C1 segment of cervical spinal cord (tissue), 14 donors: ENCODE results near the gene DNAH9.

Source experiments
- DNase-seq, 14 donors: peaks; one replicate each; lab custom pipeline; 2025; lab: John Stamatoyannopoulos, UW

Gene DNAH9

GRCh38 chr17:11644265-11645212 lies 46.3 kb downstream of the DNAH9 start:
- peak in 12 of 14 donors; percentile 4 to 60 (median 36) for DNase-seq

DNA sequence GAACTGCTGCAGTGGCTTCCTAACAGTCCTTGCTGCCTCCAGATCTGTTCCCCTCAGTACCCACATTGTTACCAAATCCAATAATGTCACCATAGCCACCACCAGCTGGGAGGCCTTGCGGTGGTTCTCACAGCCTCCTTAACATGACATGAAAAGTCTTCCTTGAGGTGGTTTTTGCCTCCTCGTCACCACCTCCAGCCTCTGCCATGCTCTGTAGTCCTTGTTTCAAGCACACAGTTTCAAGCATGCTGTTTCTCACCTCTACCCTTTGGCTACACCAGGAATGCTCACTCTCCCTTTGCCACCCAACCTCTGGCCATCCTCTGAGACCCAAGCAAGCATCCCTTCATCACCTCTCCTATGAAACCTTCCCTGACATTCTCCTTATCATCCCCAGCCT lies 47.2 kb downstream of the DNAH9 start:
- DNase-seq: no peak

- no peak for DNase-seq
Measured at GRCh38 chr17:11651089-11651488, 52.8 kb downstream of the DNAH9 start.

- DNase-seq: no peak
Measured at GRCh38 chr17:11668618-11669017, 70.3 kb downstream of the DNAH9 start.

DNA sequence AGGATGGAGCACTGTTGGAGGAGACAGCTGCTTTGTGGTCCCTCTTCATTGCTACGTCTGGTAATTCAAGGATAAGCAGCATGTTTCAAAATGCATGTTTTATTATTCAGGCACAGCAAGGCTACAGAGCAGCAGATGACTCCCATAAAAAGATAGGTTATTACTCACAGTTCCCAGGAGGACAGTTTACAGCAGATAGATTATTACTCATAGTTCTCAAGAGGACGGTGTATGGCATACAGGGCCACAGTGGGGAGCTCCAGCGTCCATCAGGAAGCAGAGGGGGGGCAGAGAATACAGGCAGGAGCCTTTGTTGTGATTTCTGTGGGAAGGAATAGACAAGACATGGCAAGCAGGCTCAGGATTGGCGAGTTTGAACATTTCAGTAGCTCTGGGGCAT lies 72.9 kb downstream of the DNAH9 start:
- DNase-seq: peak in 1 of 14 donors; percentile 4

GRCh38 chr17:11682646-11683045 lies 84.4 kb downstream of the DNAH9 start:
- DNase-seq: no peak

GRCh38 chr17:11690681-11691080 lies 92.4 kb downstream of the DNAH9 start:
- DNase-seq: no peak

- DNase-seq: no peak
Measured at GRCh38 chr17:11692688-11693087, 94.4 kb downstream of the DNAH9 start.

DNA sequence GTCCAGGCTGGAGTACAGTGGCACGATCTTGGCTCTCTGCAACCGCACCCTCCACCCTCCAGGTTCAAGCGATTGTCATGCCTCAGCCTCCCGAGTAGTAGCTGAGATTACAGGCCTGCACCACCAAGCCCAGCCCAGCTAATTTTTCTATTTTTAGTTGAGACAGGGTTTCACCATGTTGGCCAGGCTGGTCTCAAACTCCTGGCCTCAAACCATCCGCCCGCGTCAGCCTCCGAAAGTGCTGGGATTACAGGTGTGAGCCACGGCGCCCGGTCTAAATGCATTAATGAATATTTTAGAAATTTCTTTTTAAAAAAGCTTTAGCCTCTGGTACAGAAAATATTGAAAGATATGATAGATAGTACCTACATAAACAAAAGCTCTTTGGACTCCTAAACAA lies 95.0 kb downstream of the DNAH9 start:
- DNase-seq: no peak

DNA sequence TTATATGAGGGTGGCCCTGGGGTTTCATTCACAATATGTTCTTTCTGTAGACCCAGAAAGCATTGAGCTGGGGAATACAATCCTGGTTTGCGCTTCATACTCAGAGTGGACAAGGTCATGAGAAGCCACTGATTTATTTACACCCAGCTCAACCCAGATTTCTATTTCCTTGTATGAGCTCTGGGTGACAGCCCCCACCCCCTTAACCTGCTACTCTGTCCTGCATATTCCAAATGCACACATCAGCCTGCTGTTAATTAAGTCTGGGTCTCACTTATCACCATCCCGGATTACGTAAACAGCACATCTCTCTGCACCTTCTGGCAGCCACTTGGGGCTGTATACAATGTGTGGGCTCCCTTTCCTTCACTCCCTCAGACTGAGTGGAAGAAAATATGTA lies 102.4 kb downstream of the DNAH9 start:
- DNase-seq: no peak

DNA sequence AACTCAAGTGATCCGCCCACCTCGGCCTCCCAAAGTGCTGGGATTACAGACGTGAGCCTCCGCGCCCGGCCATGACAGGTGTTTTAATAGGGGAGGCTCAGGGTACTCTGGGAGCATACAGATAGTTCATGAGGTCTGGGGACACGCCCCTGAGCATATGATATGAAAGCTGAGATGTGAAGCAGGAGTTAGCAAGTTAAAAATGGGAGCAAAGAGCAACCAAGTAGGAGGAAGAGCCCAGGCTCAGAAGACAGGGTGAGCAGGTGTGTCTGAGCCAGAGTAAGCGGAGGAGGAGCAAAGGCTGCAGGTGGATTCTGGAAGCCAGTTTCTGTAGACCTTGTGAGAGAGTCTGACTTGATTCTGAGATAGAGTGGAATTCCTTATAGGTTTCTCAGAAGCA lies 103.6 kb downstream of the DNAH9 start:
- no peak for DNase-seq

DNA sequence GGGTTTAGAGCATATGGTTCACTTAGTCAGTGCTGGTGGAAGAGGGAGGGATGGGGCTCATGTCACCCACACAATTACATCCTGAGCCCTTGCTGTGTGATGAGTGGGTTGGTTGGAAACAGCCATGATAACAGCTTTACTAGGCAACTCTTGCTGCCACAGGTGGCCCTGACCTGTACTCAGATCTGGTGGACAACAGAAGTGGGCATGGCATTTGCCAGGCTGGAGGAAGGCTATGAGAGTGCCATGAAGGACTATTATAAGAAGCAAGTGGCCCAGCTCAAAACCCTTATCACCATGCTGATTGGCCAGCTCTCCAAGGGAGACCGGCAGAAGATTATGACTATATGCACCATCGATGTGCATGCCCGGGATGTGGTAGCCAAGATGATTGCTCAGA lies 105.8 kb downstream of the DNAH9 start:
- DNase-seq: no peak

GRCh38 chr17:11705111-11705510 lies 106.8 kb downstream of the DNAH9 start:
- DNase-seq: no peak

- DNase-seq: no peak
Measured at GRCh38 chr17:11707586-11707985, 109.3 kb downstream of the DNAH9 start.

- DNase-seq: no peak
Measured at GRCh38 chr17:11712456-11712855, 114.2 kb downstream of the DNAH9 start.

- no peak for DNase-seq
Measured at GRCh38 chr17:11719203-11719602, 120.9 kb downstream of the DNAH9 start.

- DNase-seq: no peak
Measured at GRCh38 chr17:11719856-11720255, 121.6 kb downstream of the DNAH9 start.

- no peak for DNase-seq
Measured at GRCh38 chr17:11720816-11721215, 122.5 kb downstream of the DNAH9 start.

DNA sequence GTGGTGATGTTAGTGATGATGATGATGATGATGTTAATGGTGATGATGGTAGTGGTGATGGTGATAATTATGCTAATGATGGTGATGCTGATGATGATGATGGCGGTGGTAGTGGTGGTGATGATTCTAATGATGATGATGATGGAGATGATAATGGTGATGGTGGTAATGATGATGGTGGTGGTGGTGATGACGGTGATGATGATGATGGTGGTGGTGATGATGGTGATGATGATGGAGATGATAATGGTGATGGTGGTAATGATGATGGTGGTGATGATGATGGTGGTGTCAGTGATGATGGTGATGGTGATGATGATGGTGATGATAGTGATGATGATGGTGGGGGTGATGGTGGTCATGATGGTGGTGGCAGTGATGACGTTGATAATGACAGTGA lies 132.5 kb downstream of the DNAH9 start:
- DNase-seq: no peak

- peak in 2 of 14 donors; percentile 2 to 6 for DNase-seq
Measured at GRCh38 chr17:11736613-11737312, 138.5 kb downstream of the DNAH9 start.

DNA sequence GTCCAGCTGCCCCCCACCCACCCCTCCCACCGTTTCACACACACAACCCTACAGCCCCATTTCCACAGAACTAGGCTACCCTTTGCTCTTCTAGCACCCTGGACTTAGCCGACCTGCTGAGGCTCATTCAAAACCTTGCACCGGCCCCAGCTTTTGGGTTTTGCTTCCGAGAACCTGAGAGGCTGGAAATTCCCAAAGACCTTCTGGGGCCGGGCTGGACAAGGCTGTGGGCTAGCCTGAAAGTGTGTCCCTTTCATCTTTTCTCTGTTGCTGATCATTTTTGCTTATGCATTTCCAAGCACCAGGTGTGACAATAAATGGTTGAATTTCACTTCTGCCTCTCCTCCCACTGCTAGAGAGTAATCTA lies 139.0 kb downstream of the DNAH9 start:
- no peak for DNase-seq

GRCh38 chr17:11738151-11738550 lies 139.9 kb downstream of the DNAH9 start:
- no peak for DNase-seq

DNA sequence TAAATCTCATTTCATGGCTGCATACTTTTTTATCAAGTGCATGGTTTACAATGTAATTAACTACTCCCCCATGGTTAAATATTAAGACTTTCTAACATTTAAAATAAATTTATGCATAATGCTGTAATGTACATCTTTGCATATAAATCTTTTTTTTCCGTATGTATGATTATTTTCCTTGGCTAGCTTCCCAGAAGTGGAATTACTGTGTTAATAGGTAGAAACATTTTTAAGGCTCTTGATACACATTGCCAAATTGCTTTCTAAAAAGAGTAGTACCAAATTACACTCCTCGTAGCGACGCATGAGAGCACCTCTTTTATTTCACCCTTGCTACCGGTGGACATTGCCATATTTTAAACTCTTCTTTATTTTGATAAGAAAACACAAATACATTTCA lies 141.1 kb downstream of the DNAH9 start:
- no peak for DNase-seq
